ENCODE data around the gene NDC1.
"Not testable (repeated sequence)": the region's sequence is repeated elsewhere in the genome, so short reads cannot be mapped to it uniquely, and the experiment has no call there.

The NDC1 gene, protein sequence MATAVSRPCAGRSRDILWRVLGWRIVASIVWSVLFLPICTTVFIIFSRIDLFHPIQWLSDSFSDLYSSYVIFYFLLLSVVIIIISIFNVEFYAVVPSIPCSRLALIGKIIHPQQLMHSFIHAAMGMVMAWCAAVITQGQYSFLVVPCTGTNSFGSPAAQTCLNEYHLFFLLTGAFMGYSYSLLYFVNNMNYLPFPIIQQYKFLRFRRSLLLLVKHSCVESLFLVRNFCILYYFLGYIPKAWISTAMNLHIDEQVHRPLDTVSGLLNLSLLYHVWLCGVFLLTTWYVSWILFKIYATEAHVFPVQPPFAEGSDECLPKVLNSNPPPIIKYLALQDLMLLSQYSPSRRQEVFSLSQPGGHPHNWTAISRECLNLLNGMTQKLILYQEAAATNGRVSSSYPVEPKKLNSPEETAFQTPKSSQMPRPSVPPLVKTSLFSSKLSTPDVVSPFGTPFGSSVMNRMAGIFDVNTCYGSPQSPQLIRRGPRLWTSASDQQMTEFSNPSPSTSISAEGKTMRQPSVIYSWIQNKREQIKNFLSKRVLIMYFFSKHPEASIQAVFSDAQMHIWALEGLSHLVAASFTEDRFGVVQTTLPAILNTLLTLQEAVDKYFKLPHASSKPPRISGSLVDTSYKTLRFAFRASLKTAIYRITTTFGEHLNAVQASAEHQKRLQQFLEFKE

GRCh38 chr1:53837924-53838653 is at the start of gene NDC1:
Gene NDC1 (minus strand): TSS chr1:53838296. CDS start chr1:53838261, 35 bp downstream.
- Mint-ChIP-seq H3K4me1 (ENCODE audit: low read depth) (peaks cover 31% of the 10 kb centered on the region), H3K36me3 (ENCODE audit: low read depth) (peaks cover 45% of the 10 kb centered on the region), H3K27ac (peak within 1 kb of the TSS; percentile 99), H3K9me3 (peaks cover 5% of the 10 kb centered on the region), H3K4me3 (peak within 1 kb of the TSS; percentile 99), H3K27me3 (no peaks in the 10 kb centered on the region)
- DNase-seq: peak; percentile 94

DNA sequence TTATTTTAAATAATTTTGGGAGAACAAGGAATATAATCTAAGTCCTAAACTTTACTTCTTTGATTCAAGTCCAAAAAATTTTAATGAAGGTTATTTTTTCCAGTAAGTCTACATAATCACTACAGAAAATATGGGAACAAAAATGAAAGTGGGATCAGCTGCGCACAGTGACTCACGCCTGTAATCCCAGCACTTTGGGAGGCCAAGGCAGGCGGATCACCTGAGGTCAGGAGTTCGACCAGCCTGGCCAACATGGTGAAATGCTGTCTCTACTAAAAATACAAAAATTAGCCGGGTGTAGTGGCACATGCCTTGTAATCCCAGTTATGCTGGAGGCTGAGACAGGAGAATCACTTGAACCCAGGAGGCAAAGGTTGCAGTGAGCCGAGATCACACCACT is 45.5 kb upstream of the NDC1 start:
- H3K9me3 Mint-ChIP-seq, H3K27ac Mint-ChIP-seq, H3K27me3 Mint-ChIP-seq, DNase-seq, H3K4me3 Mint-ChIP-seq: not testable (repeated sequence)
- H3K36me3 Mint-ChIP-seq (ENCODE audit: low read depth): peaks cover 69% of the 10 kb centered on the region
- peaks cover 23% of the 10 kb centered on the region for H3K4me1 Mint-ChIP-seq (ENCODE audit: low read depth)

GRCh38 chr1:53881853-53882252 is 43.8 kb upstream of the NDC1 start:
- peaks cover 77% of the 10 kb centered on the region for H3K36me3 Mint-ChIP-seq (ENCODE audit: low read depth)
- not testable (repeated sequence) for H3K9me3 Mint-ChIP-seq; H3K4me3 Mint-ChIP-seq; DNase-seq; H3K4me1 Mint-ChIP-seq (ENCODE audit: low read depth); H3K27me3 Mint-ChIP-seq; H3K27ac Mint-ChIP-seq

DNA sequence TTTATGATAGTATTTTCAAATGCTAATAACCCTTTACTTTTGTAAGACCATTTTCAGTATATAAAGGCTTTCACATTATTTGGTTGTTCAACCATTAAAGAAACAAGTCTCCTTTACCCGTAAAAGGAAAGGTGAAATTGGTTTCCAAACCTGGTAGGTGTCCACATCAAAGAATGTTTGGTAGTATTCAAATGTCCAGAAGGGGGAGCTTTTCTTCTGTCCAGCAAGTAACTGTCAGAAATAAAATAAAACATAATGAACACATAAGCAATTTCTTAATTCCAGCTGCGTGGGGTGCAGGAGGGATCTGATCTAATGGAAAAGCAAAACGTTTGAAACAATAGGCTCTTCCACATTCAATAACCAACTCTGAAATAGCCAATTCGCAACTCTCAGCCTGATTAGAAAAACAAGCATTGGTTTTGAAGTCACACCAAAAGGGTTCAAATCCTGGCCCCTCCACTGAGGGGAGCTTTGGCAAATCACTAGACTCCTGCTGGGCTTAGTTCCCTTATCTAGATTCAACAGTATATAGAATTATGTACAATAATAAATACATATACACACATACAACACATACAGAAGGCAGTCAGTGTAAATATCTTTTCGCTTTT is 40.5 kb upstream of the NDC1 start:
- Mint-ChIP-seq H3K27ac (no peak overlapping the region), H3K27me3 (no peaks in the 10 kb centered on the region), H3K36me3 (ENCODE audit: low read depth) (peaks cover 74% of the 10 kb centered on the region), H3K4me3 (no peak overlapping the region), H3K4me1 (ENCODE audit: low read depth) (peaks cover 6% of the 10 kb centered on the region), H3K9me3 (peaks cover 3% of the 10 kb centered on the region)
- no peak for DNase-seq

DNA sequence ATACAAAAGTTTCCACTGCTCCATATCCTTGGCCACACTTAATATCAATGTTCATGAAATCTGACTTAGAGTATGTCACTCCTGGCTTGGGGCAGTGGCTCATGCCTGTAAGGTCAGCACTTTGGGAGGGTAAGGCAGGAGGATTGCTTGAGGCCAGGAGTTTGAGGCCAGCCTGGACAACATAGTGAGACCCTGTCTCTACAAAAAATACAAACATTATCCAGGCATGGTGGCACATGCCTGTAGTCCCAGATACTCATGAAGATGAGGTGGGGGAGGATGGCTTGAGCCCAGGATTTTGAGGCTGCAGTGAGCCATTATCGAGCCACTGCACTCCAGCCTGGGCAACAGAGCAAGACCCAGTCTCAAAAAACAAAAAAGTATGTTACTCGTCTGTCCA is 37.1 kb upstream of the NDC1 start:
- H3K9me3 Mint-ChIP-seq; H3K27ac Mint-ChIP-seq; DNase-seq; H3K4me1 Mint-ChIP-seq (ENCODE audit: low read depth); H3K4me3 Mint-ChIP-seq; H3K27me3 Mint-ChIP-seq: not testable (repeated sequence)
- peaks cover 71% of the 10 kb centered on the region for H3K36me3 Mint-ChIP-seq (ENCODE audit: low read depth)

- Mint-ChIP-seq H3K36me3 (ENCODE audit: low read depth) (peaks cover 76% of the 10 kb centered on the region), H3K4me3 (no peak overlapping the region), H3K4me1 (ENCODE audit: low read depth) (peaks cover 1% of the 10 kb centered on the region), H3K27ac (no peak overlapping the region), H3K27me3 (no peaks in the 10 kb centered on the region), H3K9me3 (no peaks in the 10 kb centered on the region)
- DNase-seq: no peak
Observed at GRCh38 chr1:53871773-53872484, 33.8 kb upstream of the NDC1 start.

GRCh38 chr1:53871221-53871620 is 33.1 kb upstream of the NDC1 start:
- no peak for DNase-seq
- Mint-ChIP-seq H3K27me3 (no peaks in the 10 kb centered on the region), H3K36me3 (ENCODE audit: low read depth) (peaks cover 76% of the 10 kb centered on the region), H3K4me1 (ENCODE audit: low read depth) (peaks cover 1% of the 10 kb centered on the region), H3K9me3 (no peaks in the 10 kb centered on the region), H3K4me3 (no peak overlapping the region), H3K27ac (no peak overlapping the region)

DNA sequence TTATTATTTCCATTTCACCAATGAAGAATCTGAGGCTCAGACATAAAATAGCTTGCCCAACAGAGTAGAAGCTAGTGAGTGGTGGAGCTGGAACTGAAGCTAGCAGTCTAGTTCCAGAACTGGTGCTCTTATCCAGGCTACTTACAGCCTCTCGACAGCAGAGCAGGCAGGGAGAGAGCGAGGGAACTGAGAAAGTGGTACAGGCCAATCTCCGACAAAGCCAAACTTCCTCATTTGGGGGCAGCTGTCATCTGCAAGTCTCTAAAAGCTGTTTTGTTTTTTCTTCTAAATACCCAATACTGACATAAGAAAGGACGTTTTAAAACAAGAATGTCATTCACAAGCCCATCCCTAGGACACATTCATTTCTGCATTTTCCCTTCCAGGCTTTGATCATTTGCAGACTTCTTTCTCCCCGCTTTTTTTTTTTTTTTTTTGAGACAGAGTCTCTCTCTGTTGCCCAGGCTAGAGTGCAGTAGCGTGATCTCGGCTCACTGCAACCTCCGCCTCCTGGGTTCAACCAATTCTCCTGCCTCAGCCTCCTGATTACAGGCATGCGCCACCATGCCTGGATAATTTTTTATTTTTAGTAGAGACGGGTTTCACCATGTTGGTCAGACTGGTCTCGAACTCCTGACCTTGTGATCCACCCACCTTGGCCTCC is 31.5 kb upstream of the NDC1 start:
- Mint-ChIP-seq H3K9me3 (no peaks in the 10 kb centered on the region), H3K27me3 (no peaks in the 10 kb centered on the region), H3K4me3 (no peak overlapping the region), H3K36me3 (ENCODE audit: low read depth) (peaks cover 70% of the 10 kb centered on the region), H3K4me1 (ENCODE audit: low read depth) (peaks cover 1% of the 10 kb centered on the region), H3K27ac (no peak overlapping the region)
- DNase-seq: no peak

DNA sequence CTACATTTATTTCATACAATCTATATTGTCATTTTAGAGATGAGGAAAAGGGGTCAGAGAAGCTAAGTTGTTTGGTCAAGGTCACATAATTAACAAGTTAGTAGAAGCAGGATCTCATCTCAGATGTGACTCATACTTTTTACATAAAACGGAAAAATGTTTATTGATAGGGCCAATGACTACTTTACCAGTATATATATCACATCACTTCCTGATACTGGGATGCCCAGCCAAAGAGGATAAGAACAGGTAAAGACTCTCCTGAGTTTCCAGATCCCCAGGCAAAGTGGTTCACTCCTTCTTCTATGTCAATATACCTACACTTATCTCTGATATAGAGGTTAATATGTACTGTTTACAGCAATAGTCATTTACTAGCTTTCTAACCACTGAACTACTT is 30.5 kb upstream of the NDC1 start:
- no peaks in the 10 kb centered on the region for H3K9me3 Mint-ChIP-seq
- peaks cover 70% of the 10 kb centered on the region for H3K36me3 Mint-ChIP-seq (ENCODE audit: low read depth)
- DNase-seq: no peak
- peak overlapping the region; percentile 27 for H3K27ac Mint-ChIP-seq
- peaks cover 1% of the 10 kb centered on the region for H3K4me1 Mint-ChIP-seq (ENCODE audit: low read depth)
- H3K27me3 Mint-ChIP-seq: no peaks in the 10 kb centered on the region
- no peak overlapping the region for H3K4me3 Mint-ChIP-seq

- Mint-ChIP-seq H3K4me3 (no peak overlapping the region), H3K4me1 (ENCODE audit: low read depth) (peaks cover 10% of the 10 kb centered on the region), H3K36me3 (ENCODE audit: low read depth) (peaks cover 39% of the 10 kb centered on the region), H3K27ac (peak overlapping the region; percentile 42), H3K9me3 (no peaks in the 10 kb centered on the region), H3K27me3 (no peaks in the 10 kb centered on the region)
- no peak for DNase-seq
Observed at GRCh38 chr1:53862507-53862906, 24.4 kb upstream of the NDC1 start.

GRCh38 chr1:53860967-53861411 is 22.9 kb upstream of the NDC1 start:
- Mint-ChIP-seq H3K4me1 (ENCODE audit: low read depth) (peaks cover 10% of the 10 kb centered on the region), H3K27me3 (no peaks in the 10 kb centered on the region), H3K4me3 (no peak overlapping the region), H3K27ac (no peak overlapping the region), H3K9me3 (no peaks in the 10 kb centered on the region), H3K36me3 (ENCODE audit: low read depth) (peaks cover 39% of the 10 kb centered on the region)
- DNase-seq: peak; percentile 35

GRCh38 chr1:53851571-53852285 is 13.6 kb upstream of the NDC1 start:
- no peaks in the 10 kb centered on the region for H3K9me3 Mint-ChIP-seq
- peaks cover 55% of the 10 kb centered on the region for H3K36me3 Mint-ChIP-seq (ENCODE audit: low read depth)
- DNase-seq: no peak
- no peak overlapping the region for H3K4me3 Mint-ChIP-seq
- H3K4me1 Mint-ChIP-seq (ENCODE audit: low read depth): no peaks in the 10 kb centered on the region
- no peak overlapping the region for H3K27ac Mint-ChIP-seq
- no peaks in the 10 kb centered on the region for H3K27me3 Mint-ChIP-seq

- Mint-ChIP-seq H3K4me3 (no peak overlapping the region), H3K27me3 (no peaks in the 10 kb centered on the region), H3K27ac (no peak overlapping the region), H3K4me1 (ENCODE audit: low read depth) (no peaks in the 10 kb centered on the region), H3K36me3 (ENCODE audit: low read depth) (peaks cover 42% of the 10 kb centered on the region), H3K9me3 (no peaks in the 10 kb centered on the region)
- no peak for DNase-seq
Observed at GRCh38 chr1:53850082-53850673, 12.1 kb upstream of the NDC1 start.

Data from activated T-cell treated with anti-CD3 and anti-CD28 coated beads, Interleukin-2, amount 50 U/mL, for 24 hours (primary cell).